Measurements from ENCODE around the gene PDZD2. TPM values are rescaled to one million over a fixed set of nuclear protein-coding genes. Genes with fewer than 3 reads are reported as not detected.

The PDZD2 gene
- total and polyA plus RNA-seq, 11 donors = 28.3 to 116 (median 80.6) TPM

DNA sequence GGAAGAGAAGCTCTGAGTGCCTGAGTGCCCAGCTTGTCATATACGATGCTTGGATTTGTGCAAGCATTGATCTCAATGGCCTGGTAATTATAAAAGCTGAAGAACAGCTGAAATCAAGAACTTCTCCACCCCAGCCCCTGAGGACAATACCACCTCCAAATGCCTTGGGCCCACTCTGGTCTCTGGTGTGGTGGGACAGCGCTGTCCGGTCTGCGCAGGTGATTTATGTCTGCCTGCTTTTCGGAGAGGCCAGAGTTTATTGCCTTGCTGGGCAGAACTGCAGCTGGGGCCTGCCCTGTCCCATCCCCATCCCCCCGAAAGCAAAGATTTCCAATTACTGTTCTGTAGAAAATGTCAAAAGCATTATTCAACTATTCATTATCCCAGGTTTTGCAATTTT, 1.1 kb upstream of the PDZD2 start:
- WGBS, 4 donors = 90 to 94% (median 91%) methylated on average over 6 of the region's 6 CpGs
- H3K27ac ChIP-seq = peak overlapping the region in 9 of 12 donors; percentile 36 to 91 (median 82)
- H3K9me3 ChIP-seq = no peaks in the 10 kb centered on the region
- peaks cover 3 to 68% (median 28%) of the 10 kb centered on the region in 12 donors for H3K4me1 ChIP-seq
- no peak for TF ChIP-seq POLR2A (IDR thresholded peaks at IDR 0.05)
- TF ChIP-seq, protein P1, sequence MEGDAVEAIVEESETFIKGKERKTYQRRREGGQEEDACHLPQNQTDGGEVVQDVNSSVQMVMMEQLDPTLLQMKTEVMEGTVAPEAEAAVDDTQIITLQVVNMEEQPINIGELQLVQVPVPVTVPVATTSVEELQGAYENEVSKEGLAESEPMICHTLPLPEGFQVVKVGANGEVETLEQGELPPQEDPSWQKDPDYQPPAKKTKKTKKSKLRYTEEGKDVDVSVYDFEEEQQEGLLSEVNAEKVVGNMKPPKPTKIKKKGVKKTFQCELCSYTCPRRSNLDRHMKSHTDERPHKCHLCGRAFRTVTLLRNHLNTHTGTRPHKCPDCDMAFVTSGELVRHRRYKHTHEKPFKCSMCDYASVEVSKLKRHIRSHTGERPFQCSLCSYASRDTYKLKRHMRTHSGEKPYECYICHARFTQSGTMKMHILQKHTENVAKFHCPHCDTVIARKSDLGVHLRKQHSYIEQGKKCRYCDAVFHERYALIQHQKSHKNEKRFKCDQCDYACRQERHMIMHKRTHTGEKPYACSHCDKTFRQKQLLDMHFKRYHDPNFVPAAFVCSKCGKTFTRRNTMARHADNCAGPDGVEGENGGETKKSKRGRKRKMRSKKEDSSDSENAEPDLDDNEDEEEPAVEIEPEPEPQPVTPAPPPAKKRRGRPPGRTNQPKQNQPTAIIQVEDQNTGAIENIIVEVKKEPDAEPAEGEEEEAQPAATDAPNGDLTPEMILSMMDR (IDR thresholded peaks at IDR 0.05) = no peak
- peak overlapping the region in 2 of 12 donors; percentile 69 to 84 for H3K4me3 ChIP-seq
- ATAC-seq (no peak), DNase-seq (no peak)
- no peaks in the 10 kb centered on the region for H3K36me3 ChIP-seq
- intact Hi-C loops (cut with DNase I) = loop anchor here in 6 of 10 donors (2.0 to 10.0 kb wide), 7 partner anchors 53 to 171 kb away; no protein-coding TSS in a partner anchor
- H3K27me3 ChIP-seq = peaks cover 0 to 7% (median 0%) of the 10 kb centered on the region in 9 donors

DNA sequence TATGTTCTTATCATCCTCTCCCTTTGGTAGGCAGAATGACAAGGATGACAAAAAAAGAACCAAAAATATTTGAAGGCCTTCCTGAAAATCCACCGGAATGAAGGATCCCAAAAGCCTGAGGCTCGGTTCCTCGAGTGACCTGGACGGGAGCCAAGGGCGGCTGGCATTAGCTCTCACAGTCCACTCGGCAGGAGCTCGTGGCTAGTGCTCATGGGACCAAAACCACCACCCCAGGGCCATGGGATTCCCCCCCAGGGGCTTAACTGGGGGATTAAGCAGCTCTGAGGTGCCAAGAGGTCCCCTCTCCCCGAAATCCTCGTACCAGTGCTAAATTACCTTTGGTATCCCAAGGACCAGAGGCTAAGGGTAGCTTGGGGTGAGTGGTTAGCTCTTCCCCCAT, 586 bp upstream of the PDZD2 start:
- peak overlapping the region; percentile 66 to 93 (median 77) for H3K4me3 ChIP-seq
- peaks cover 3 to 72% (median 28%) of the 10 kb centered on the region in 12 donors for H3K4me1 ChIP-seq
- H3K9me3 ChIP-seq = no peaks in the 10 kb centered on the region
- DNase-seq (peak in 4 of 5 donors; percentile 23 to 68 (median 48)), ATAC-seq (peak in 2 of 4 donors; percentile 0 to 2)
- no peaks in the 10 kb centered on the region for H3K36me3 ChIP-seq
- peaks cover 0 to 7% (median 0%) of the 10 kb centered on the region in 9 donors for H3K27me3 ChIP-seq
- 8 to 11% (median 10%) methylated on average over 9 of the region's 9 CpGs for WGBS, 4 donors
- no peak for TF ChIP-seq POLR2A (IDR thresholded peaks at IDR 0.05)
- TF ChIP-seq, protein P1 (IDR thresholded peaks at IDR 0.05) = no peak
- intact Hi-C loops (cut with DNase I) = loop anchor here in 6 of 10 donors (2.0 to 10.0 kb wide), 7 partner anchors 54 to 170 kb away; no protein-coding TSS in a partner anchor
- peak overlapping the region; percentile 48 to 91 (median 80) for H3K27ac ChIP-seq

DNA sequence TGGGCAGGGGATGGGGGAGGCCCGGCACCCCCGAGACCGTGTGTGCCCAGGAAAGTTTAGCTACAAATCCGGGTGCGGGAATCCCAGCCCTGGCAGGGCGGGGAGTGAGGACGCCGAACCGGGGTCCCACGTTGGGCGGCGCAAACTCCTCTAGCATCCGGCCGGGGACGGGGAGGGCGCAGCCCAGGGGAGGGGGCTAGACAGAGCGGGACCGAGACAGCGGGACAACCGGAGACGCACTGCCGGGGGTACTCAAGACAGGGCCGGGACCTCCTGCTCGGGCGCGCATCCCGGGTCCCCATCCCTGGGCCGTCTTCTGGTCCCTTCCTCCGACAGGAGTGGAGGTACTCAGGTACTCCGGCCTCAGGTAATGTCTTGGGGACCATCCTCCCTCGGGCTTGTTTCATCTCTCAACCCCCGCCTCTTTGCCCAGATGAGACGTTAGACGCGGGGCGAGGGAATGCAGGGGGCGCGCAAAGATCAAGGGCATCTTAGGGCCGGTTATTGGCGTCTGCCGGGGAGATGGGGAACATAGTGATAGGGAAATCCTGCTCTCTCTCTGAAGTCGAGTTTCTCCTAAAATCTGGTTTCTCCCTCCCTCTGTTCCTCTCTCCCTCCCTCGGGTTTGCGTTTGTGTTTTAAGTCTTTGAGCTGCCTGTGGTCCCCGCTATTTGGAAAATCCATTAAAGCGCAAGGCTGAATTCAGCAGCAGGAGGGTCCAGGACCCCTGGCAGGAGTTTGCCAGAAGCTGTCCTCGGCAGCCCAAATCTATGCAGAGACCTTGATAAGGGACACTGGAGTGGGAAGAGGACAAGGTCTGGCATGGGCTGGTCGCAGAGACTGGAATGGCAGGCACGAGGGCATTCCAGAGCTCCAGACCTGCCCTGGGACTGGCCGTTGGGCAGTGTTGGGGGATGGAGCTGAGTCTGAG, 815 bp downstream of the PDZD2 start:
- Histone ChIP-seq H3K36me3 (no peaks in the 10 kb centered on the region), H3K9me3 (no peaks in the 10 kb centered on the region), H3K4me1 (peaks cover 3 to 77% (median 30%) of the 10 kb centered on the region in 12 donors), H3K27ac (peak overlapping the region; percentile 48 to 91 (median 80)), H3K27me3 (peaks cover 0 to 7% (median 0%) of the 10 kb centered on the region in 9 donors), H3K4me3 (peak overlapping the region; percentile 66 to 93 (median 77))
- DNase-seq = peak in 4 of 5 donors; percentile 43 to 74 (median 55)
- peak; percentile 49 to 77 (median 64) for ATAC-seq
- WGBS, 4 donors = 8 to 24% (median 16%) methylated on average over 21 to 50 of the region's 50 CpGs
- TF ChIP-seq, protein P1 (IDR thresholded peaks at IDR 0.05) = no peak
- intact Hi-C loops (cut with DNase I) = loop anchor here in 9 of 10 donors (1.0 to 10.0 kb wide), 13 partner anchors 38 to 170 kb away; no protein-coding TSS in a partner anchor

DNA sequence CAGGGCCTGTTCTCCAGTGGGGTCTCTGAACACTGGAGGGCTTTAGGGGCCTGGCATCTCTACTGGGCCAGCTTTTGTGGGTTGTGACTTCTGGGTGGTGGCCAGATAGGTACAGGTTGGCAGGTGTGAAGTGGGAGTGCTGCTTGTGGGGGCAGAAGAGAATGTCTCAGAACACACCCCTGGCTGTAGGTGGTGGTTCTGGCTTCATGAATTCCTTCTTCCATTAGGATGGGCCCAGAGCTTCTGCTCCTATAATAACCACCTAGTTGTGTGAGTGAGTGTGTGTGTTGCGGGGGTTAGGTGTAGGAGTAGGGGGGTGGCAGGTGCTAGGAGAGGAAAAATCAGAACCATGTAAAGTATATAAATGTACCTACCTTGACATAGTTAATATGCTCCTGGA, 1.6 kb downstream of the PDZD2 start:
- H3K27ac ChIP-seq = peak overlapping the region in 10 of 12 donors; percentile 48 to 91 (median 81)
- intact Hi-C loops (cut with DNase I) = loop anchor here in 3 of 10 donors (2.0 to 10.0 kb wide), 4 partner anchors 37 to 164 kb away; no protein-coding TSS in a partner anchor
- no peak for ATAC-seq

More for the DNA sequence above, 1.6 kb downstream of the PDZD2 start:
- no peaks in the 10 kb centered on the region for H3K36me3 ChIP-seq
- peak overlapping the region in 10 of 12 donors; percentile 67 to 93 (median 78) for H3K4me3 ChIP-seq
- peaks cover 3 to 82% (median 30%) of the 10 kb centered on the region in 12 donors for H3K4me1 ChIP-seq
- DNase-seq = no peak
- no peaks in the 10 kb centered on the region for H3K9me3 ChIP-seq
- no peak for TF ChIP-seq POLR2A (IDR thresholded peaks at IDR 0.05)
- TF ChIP-seq, protein P1 (IDR thresholded peaks at IDR 0.05) = no peak
- WGBS, 4 donors = 83 to 96% (median 89%) methylated on average over 1 of the region's 1 CpG
- H3K27me3 ChIP-seq = peaks cover 0 to 7% (median 0%) of the 10 kb centered on the region in 9 donors

Measured in heart left ventricle (tissue), 16 donors.